Urinary bladder (tissue), 4 donors: ENCODE results near the gene FAM53B. TPM values are rescaled to one million over a fixed set of nuclear protein-coding genes. Genes with fewer than 3 reads are reported as not detected.

Source experiments
- DNase-seq: peaks from one replicate; pipeline ENCODE4 v3.0.0-alpha.2; 2015; ENCODE audit errors: extremely low spot score
- H3K27ac ChIP-seq: one replicate; pipeline ENCODE4 v1.5.1; 2013; ENCODE audit warnings: low read depth, mild to moderate bottlenecking, moderate library complexity
- H3K36me3 ChIP-seq: one replicate; pipeline ENCODE4 v1.6.1; 2013; ENCODE audit warnings: mild to moderate bottlenecking, moderate library complexity; ENCODE audit not compliant: insufficient read depth
- H3K4me1 ChIP-seq: one replicate; pipeline ENCODE4 v1.6.1; 2013; ENCODE audit warnings: mild to moderate bottlenecking, moderate library complexity; ENCODE audit not compliant: insufficient read depth
- H3K4me3 ChIP-seq: one replicate; pipeline ENCODE4 v1.5.1; 2013; ENCODE audit warnings: low read depth, low read length
- WGBS: extraction: QIAGEN DNeasy Blood & Tissue Kit; methylation state at CpG from one replicate; pipeline ENCODE4 v1.1.7; 2013; 5-methylcytosine and 5-hydroxymethylcytosine counted together
- polyA plus RNA-seq: library from polyadenylated mRNA; stranded (reverse); fragments of 200-250 nt; gene quantifications from one replicate; pipeline ENCODE4 v1.2.3, GENCODE V29; 2013
- total RNA-seq: library from RNA; depleted of rRNA; stranded (reverse); fragments of >200 nt; gene quantifications from one replicate; pipeline ENCODE4 v1.2.3, GENCODE V29; 2014
- donor health status: healthy with polysubstance abuse.
- donor health status: healthy.

The FAM53B gene
- total and polyA plus RNA-seq, 2 donors, result 15.9 to 19.8 TPM

DNA sequence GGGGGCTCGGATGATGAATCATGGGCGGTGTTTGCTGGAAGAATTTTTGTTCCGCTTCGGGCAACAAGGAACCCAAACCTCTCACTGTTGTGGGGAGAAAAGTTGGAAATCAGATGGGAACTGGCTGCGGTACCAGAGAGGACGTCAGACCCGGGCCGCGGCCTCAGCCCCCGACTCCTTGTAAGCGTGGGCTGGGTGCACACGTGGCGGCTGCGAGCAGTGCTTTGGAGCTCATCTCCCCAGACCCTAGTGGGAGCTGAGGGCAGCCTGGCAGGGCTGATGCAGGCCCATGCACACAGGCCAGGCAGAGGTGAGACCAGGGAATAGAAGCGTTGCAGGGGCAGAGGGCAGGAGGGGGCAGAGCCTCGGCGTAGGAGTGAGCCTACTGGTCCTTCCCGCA, 136.5 kb downstream of the FAM53B start:
- H3K27ac ChIP-seq, result no peak overlapping the region
- no peak overlapping the region for H3K4me3 ChIP-seq
- WGBS, result 95% methylated on average over 18 of the region's 18 CpGs
- H3K4me1 ChIP-seq, result no peaks in the 10 kb centered on the region
- DNase-seq, result no peak
- H3K36me3 ChIP-seq, result no peaks in the 10 kb centered on the region

DNA sequence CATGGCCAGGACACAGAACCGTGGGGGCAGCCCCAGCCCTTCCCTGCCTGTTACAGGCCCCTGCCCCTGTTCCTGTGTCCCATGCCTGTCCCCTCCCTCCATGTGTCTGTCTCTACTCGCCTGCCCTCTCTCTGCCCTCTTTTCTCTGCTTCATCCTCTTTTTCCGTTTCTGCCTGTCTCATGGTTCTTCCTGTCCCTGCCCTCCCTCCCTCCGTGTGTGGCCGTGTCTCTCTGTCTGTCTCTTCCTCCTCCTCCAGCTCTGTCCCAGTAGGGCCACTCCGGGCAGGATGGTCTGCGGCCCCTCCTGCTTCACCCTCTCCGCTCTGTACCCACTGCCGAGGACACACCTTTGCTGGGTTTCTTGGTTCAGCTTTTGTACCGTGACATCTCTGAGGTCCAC, 137.4 kb downstream of the FAM53B start:
- Histone ChIP-seq H3K27ac (no peak overlapping the region), H3K36me3 (no peaks in the 10 kb centered on the region), H3K4me1 (no peaks in the 10 kb centered on the region), H3K4me3 (no peak overlapping the region)
- DNase-seq, result no peak
- WGBS, result 53% methylated on average over 10 of the region's 10 CpGs

DNA sequence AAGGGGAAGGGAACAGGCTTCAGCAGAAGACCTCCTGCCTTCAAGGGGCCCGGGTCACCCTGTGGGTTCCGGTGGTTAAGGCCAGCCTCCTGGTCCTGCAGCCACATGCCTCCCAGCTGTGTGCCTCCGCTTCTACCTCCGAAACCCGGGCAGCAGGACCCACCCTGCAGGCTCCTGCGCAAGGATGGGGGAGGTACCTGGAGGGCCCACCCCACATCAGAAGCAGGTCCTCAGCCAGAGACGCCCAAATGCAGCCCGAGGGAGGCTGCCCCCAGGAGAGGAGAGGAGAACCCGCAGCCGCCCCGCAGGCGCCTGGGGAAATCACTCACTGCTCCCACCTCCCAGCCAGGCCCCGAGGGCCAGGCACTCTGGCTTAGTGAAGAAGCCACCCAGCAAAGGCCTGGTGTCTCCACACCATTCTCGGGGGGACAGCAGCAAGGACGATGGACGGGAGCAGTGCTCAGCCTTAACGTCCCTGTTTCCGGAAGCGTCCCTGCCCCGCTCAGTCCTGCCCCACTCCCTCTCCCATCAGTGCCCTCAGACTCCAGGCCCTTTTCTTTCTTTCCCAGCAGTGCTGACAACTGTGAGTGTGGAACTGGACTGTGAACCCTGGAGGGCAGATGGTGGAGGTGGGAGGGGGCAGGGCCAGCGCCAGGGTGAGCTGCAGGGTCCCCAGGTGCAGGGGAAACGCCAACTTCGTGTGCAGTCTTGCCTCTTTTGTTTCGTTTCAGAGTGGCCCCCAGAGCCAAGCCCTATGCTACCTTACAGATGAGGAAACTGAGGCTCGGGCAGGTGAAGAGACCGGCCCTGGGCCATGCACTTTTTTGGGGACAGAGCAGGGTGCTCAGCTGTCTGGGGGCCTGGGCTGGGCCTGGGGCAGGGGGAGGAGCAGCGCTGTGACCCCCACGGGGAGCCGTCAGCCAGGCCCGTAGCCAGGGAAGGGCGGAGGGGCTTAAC, 138.0 kb downstream of the FAM53B start:
- no peaks in the 10 kb centered on the region for H3K4me1 ChIP-seq
- H3K27ac ChIP-seq, result no peak overlapping the region
- 76% methylated on average over 31 of the region's 31 CpGs for WGBS
- no peak overlapping the region for H3K4me3 ChIP-seq
- DNase-seq, result no peak
- no peaks in the 10 kb centered on the region for H3K36me3 ChIP-seq

DNA sequence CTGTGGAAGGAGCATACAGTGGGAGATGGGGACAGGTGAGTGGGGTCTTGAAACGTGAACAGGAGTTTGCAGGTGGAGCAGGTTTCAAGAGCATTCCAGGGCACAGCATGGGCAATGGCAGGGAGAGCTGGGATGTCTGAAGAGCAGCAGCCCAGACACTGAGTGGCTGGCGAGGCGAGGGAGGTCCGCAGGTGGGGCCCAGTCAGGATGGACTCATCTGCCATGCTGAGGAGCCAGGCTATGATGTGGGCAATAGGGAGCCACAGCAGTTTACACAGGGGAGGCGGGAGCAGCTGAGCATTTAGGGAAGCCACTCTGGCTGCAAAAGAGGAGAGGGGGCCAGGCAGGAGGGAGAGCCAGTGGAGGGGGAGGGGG, 138.7 kb downstream of the FAM53B start:
- no peak overlapping the region for H3K27ac ChIP-seq
- WGBS, result 93% methylated on average over 5 of the region's 5 CpGs

DNA sequence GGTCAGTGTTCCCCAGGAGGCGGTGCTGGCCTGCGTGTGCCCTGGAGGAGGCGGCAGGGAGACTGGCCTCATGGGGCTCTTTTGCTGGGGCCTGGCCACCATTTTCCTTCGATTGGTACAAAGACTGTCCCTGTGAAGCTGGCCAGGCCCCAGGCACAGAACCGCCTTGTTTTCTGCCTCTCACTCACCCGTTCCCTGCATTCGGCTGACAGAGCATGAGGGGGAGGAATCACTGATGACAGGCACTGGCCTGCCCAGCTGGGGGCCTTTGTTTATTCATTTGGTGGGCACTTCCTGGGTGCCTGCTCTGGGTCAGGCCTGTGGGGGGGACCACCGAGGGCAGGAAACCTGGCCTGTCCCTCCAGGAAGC, 139.2 kb downstream of the FAM53B start:
- H3K4me1 ChIP-seq, result no peaks in the 10 kb centered on the region
- no peak overlapping the region for H3K27ac ChIP-seq
- no peak overlapping the region for H3K4me3 ChIP-seq
- no peaks in the 10 kb centered on the region for H3K36me3 ChIP-seq
- DNase-seq, result no peak
- 79% methylated on average over 8 of the region's 8 CpGs for WGBS

More for the DNA sequence above, 138.7 kb downstream of the FAM53B start:
- DNase-seq, result no peak
- Histone ChIP-seq H3K4me1 (no peaks in the 10 kb centered on the region), H3K36me3 (no peaks in the 10 kb centered on the region), H3K4me3 (no peak overlapping the region)

DNA sequence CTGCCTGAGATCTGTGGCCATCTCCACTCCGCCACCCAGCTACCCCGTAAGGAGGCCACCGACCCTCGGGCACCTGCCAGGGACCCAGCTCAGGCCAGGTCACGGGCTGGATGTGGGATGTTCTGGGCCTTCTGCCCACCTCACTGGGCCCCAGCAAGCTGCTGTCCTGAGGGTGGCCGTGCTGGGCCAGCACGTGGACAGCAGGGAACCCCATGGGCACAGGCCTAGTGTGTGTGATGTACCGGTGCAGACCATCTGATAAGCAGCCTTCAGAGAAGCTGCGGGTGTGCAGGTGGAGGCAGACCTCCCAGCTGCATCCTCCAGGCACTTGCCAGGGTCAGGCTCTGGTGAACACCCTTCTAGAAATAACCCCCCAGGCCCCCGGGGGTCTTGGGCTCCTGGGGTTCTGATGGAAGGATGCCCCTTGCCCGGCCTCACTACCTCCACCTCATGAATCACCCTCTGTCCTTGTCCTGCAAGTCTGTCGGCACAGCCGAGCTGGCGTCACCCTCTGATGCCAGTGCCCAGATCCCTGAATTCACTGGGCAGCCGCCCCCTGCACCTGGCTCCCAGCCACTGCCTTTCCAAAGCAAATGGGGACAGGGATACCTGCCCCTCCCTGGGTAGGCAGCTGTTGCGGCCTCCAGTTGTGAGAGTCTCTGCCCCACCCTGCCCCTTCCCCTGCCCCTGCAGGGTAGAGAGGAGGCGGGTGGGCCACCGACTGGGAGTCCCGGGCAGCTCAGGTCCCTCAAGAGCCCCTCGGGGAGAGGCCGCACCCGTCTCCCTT, 139.8 kb downstream of the FAM53B start:
- Histone ChIP-seq H3K36me3 (no peaks in the 10 kb centered on the region), H3K27ac (no peak overlapping the region), H3K4me3 (no peak overlapping the region), H3K4me1 (no peaks in the 10 kb centered on the region)
- no peak for DNase-seq
- 84% methylated on average over 22 of the region's 22 CpGs for WGBS

DNA sequence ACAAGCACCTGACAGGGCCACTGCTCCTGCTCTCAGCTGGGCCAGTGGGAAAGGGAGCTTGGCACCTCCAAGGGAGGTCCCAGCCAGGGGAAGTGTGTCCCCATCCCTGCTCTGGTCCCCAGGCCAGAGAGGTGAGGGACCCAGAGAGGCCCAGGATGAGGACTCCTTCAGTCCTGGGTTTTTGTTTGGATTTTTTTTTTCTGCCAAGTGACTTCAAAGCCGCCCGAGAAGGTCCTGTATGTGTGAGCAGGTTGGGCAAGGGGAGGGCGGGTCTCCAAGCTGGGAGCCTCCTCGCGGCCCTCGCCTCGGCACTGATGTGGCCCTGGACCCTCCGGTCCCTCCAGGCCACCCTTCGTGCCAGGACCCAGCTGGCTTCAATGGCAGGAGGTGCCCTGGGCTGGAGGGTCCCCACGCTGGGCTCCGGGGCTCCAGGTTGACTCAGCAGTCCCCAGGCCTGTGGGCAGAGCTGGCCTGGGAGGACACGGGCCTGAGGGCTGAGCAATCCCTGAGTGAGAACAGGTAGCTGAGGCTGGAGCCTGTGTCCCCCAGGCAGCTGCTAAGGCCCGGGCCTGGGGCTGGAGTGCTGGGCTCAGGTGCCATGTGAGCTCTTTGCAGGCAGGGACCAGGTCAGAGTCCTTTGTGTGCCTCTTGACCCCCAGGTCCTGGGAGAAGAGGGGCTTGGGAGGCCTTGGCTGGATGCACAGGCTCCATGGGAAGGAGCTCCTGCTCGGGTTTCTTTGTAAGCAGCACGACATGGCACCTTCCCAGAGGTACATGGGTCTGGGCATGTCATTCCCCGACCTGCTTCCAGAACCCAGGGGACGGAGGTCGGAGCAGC, 140.6 kb downstream of the FAM53B start:
- H3K36me3 ChIP-seq, result no peaks in the 10 kb centered on the region
- H3K4me1 ChIP-seq, result no peaks in the 10 kb centered on the region
- 93% methylated on average over 18 of the region's 18 CpGs for WGBS
- H3K4me3 ChIP-seq, result no peak overlapping the region
- DNase-seq, result no peak
- H3K27ac ChIP-seq, result no peak overlapping the region

DNA sequence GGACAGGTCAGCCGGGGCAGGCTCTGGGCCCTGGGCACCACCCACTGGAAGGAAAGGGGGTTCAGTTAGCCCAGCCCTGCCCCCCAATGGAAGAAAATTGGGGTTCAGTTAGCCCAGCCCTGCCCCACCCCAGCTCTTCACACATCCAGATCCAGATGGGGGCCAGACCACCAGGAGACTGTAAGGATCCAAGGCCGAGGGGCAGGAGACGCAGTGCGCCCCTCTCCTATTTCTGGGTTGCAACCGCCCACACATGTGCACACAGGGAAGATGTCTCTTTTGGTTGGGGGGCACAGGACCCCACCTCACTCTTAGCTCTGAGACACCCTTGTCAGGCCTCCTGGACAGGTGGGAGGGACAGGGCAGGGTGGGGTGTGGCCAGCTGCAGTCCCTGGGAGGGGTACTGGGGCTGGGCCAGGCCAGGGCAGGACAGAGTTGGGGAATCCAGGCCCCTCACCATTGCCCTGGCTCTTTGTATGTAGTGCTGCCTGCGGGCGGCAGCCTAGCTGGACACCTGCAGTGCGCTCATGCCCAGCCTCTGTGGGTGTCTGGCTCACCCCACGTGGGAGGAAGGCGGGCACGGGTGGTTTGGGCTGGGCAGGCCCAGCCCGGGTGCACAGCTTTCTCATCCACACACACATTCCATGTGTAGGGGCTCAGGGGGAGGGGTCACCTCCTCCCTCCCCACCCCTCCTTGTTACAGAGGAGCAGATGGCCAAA, 141.4 kb downstream of the FAM53B start:
- H3K27ac ChIP-seq, result no peak overlapping the region
- WGBS, result 91% methylated on average over 12 of the region's 12 CpGs
- no peaks in the 10 kb centered on the region for H3K4me1 ChIP-seq
- no peaks in the 10 kb centered on the region for H3K36me3 ChIP-seq
- DNase-seq, result no peak
- no peak overlapping the region for H3K4me3 ChIP-seq

DNA sequence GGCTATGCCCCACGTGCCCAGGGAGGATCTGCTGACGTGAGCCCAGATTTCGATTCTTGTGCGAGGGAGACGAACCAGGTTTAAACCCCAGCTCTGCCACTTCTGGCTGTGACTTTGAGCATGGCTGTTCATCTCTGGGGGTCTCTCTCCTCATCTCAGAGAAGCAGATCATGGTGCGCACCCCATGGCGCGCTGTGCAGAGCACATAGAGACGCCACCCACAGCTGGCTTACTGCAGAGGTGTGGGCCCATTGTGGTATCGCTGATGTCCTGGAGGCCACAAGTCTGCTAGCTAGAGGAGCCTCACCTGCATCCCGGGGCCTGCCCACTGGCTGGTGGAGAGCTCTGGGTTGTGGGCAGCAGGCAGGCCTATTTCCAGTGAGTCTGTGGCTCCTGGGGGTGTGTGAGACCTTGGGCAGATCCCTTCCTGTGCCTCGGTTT, 142.0 kb downstream of the FAM53B start:
- H3K27ac ChIP-seq, result no peak overlapping the region
- 94% methylated on average over 12 of the region's 12 CpGs for WGBS
- H3K4me3 ChIP-seq, result no peak overlapping the region
- DNase-seq, result no peak
- no peaks in the 10 kb centered on the region for H3K36me3 ChIP-seq
- H3K4me1 ChIP-seq, result no peaks in the 10 kb centered on the region

DNA sequence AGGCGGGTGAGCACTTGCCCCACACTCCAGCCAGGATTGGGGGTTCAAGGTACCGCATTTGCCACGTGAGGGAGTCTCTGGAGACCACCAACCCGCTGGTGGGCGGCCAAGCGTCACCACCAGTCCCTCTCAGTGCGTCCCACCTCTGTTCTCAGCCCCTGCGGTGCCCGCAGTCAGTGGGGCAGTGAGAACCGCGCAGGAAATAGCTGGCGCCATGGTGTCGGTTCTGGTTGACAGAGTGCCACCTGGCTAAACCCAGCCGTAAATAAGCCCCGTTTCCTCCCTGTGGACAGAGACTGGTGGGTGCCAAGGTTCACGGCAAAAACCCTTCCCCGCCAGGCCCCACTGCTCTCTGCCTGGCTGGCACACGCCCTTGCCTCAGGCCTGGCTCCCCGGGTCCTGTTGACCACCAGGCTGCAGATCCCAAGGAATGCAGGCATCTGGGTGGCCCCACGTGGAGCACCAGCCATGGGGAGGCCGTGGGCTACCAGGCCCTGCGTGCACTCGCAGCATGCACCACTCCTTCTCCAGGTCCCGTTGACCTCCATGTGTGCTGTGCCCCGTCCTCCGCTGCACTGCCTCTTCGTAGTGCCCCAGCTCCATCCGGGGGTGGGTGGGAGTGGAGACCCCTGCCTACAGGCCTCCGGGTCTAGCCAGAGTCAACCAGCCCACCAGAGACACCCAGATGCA, 142.6 kb downstream of the FAM53B start:
- no peak overlapping the region for H3K27ac ChIP-seq
- H3K36me3 ChIP-seq, result no peaks in the 10 kb centered on the region
- 93% methylated on average over 29 of the region's 29 CpGs for WGBS
- DNase-seq, result no peak
- no peak overlapping the region for H3K4me3 ChIP-seq
- no peaks in the 10 kb centered on the region for H3K4me1 ChIP-seq

DNA sequence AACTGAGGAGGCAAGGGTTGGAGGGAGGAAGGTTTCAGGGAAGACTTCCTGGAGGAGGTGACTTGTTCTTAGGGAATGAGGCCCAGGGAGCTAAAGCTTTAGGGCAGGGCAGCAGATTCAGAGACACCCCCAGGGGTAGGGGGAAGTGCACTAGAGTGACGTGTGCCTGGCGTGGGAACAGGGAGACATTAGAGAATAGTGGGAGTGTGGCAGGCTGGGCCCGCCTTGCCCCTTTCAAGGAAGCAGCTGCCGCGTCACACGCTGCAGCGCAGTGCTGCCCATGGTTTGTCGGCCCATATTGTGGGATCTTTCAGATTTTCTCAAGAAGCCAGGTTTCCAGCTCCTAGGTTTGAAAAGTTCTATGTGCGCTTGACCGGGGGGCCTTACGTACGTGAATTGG, 143.2 kb downstream of the FAM53B start:
- no peaks in the 10 kb centered on the region for H3K36me3 ChIP-seq
- DNase-seq, result no peak

DNA sequence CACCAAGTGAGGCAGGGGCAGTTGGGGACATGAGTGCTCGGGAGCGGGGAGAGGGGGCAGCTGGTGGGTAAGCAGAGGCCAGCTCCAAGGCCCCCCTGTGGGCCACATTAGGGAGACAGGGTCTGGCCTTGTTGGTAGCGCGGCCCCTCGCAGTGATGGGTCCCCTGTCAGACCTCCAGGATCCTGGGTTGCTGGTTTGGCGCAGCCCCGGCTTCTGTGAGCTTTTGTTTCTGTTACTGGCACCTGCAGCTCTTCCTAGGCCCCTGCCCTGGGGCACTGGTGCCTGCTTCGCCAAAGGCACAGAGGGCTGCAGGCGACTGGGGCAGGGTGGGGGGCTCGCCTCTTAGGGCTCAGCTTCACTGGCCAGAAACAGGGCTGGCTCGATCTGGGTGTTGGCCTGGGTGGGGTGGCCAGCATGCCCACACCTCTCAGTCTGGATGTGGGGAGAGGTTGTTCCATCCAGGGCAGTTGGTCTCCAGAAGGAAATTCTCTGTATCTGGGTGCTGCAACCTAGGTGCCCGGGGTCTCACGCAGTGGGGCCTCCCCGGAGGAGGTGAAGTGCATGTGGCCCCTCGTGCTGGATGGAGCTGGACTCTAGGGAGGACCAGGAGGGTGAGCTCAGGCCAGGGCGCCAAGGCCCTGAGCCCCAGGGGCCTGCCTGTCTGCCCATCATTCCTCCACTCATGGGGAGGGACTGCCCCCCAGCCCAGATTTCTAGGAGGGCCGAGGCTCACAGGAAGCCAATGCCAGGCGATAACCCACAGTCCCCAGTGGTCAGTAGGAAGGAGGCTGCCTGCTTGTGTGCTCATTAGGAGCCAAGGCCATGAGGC, 143.9 kb downstream of the FAM53B start:
- H3K27ac ChIP-seq, result no peak overlapping the region
- DNase-seq, result no peak
- WGBS, result 94% methylated on average over 18 of the region's 18 CpGs

More for the DNA sequence above, 143.2 kb downstream of the FAM53B start:
- H3K27ac ChIP-seq, result no peak overlapping the region
- 98% methylated on average over 12 of the region's 12 CpGs for WGBS
- no peaks in the 10 kb centered on the region for H3K4me1 ChIP-seq
- no peak overlapping the region for H3K4me3 ChIP-seq

More for the DNA sequence above, 143.9 kb downstream of the FAM53B start:
- Histone ChIP-seq H3K4me1 (no peaks in the 10 kb centered on the region), H3K36me3 (no peaks in the 10 kb centered on the region), H3K4me3 (no peak overlapping the region)
